RWPE2 (cell line): ENCODE data around the gene ACOXL.

Experiments used
- ATAC-seq: fragments of 200-7000 bp; cut with Tn5 transposase; 3 replicates; pipeline ENCODE4 v1.9.1; 2021; ENCODE audit warnings: low read depth
- DNase-seq: peaks from one replicate; pipeline ENCODE4 v3.0.0-alpha.2; 2020; ENCODE audit warnings: low spot score
- H3K27ac ChIP-seq: fragments of 450-650 bp; 2 replicates; pipeline ENCODE4 v1.5.1; 2017; ENCODE audit warnings: mild to moderate bottlenecking; ENCODE audit not compliant: poor library complexity, severe bottlenecking
- H3K27me3 ChIP-seq: fragments of 250-450 bp; sonication (Bioruptor Pico); 2 replicates; pipeline ENCODE4 v1.5.1; 2021; ENCODE audit warnings: mild to moderate bottlenecking, moderate library complexity; ENCODE audit not compliant: insufficient read depth, poor library complexity, severe bottlenecking
- H3K36me3 ChIP-seq: fragments of 250-450 bp; sonication (Bioruptor Pico); 2 replicates; pipeline ENCODE4 v1.5.1; 2020; ENCODE audit warnings: low read depth, mild to moderate bottlenecking, moderate library complexity
- H3K4me1 ChIP-seq: fragments of 250-450 bp; sonication (Bioruptor Pico); 2 replicates; pipeline ENCODE4 v1.5.1; 2021; ENCODE audit warnings: mild to moderate bottlenecking, moderate library complexity; ENCODE audit not compliant: insufficient read depth, poor library complexity, severe bottlenecking
- H3K4me3 ChIP-seq: fragments of 250-450 bp; sonication (Bioruptor Pico); 2 replicates; pipeline ENCODE4 v1.5.1; 2021; ENCODE audit warnings: mild to moderate bottlenecking, moderate library complexity; ENCODE audit not compliant: severe bottlenecking
- H3K9me3 ChIP-seq: fragments of 250-450 bp; sonication (Bioruptor Pico); 2 replicates; pipeline ENCODE4 v1.5.1; 2021; ENCODE audit warnings: mild to moderate bottlenecking, moderate library complexity; ENCODE audit not compliant: severe bottlenecking
- CTCF ChIP-seq: fragments of 450-650 bp; IDR thresholded peaks from one replicate; pipeline ENCODE4 v1.5.1; 2017; ENCODE audit warnings: mild to moderate bottlenecking, moderate library complexity; ENCODE audit not compliant: poor library complexity, severe bottlenecking

ACOXL gene

GRCh38 chr2:110828330-110828729, 96.0 kb downstream of the ACOXL start:
- no peaks in the 10 kb centered on the region for H3K36me3 ChIP-seq
- DNase-seq: no peak
- no peaks in the 10 kb centered on the region for H3K9me3 ChIP-seq
- peaks cover 5% of the 10 kb centered on the region for H3K27me3 ChIP-seq
- no peak for ATAC-seq
- no peaks in the 10 kb centered on the region for H3K4me1 ChIP-seq
- TF ChIP-seq CTCF: no peak
- H3K4me3 ChIP-seq: no peak overlapping the region
- H3K27ac ChIP-seq: no peak overlapping the region

GRCh38 chr2:110829413-110830146, 97.2 kb downstream of the ACOXL start:
- DNase-seq (no peak), ATAC-seq (no peak)
- H3K4me3 ChIP-seq: no peak overlapping the region
- no peak overlapping the region for H3K27ac ChIP-seq
- peaks cover 15% of the 10 kb centered on the region for H3K27me3 ChIP-seq
- H3K9me3 ChIP-seq: no peaks in the 10 kb centered on the region
- H3K4me1 ChIP-seq: no peaks in the 10 kb centered on the region
- TF ChIP-seq CTCF: no peak
- no peaks in the 10 kb centered on the region for H3K36me3 ChIP-seq

GRCh38 chr2:110832740-110833139, 100.4 kb downstream of the ACOXL start:
- no peak for DNase-seq
- Histone ChIP-seq H3K4me1 (no peaks in the 10 kb centered on the region), H3K27me3 (peaks cover 16% of the 10 kb centered on the region), H3K36me3 (no peaks in the 10 kb centered on the region), H3K9me3 (no peaks in the 10 kb centered on the region), H3K27ac (no peak overlapping the region), H3K4me3 (no peak overlapping the region)
- TF ChIP-seq CTCF: no peak
- ATAC-seq: no peak

- TF ChIP-seq CTCF: no peak
- Histone ChIP-seq H3K27me3 (peaks cover 16% of the 10 kb centered on the region), H3K4me1 (no peaks in the 10 kb centered on the region), H3K36me3 (no peaks in the 10 kb centered on the region), H3K4me3 (no peak overlapping the region), H3K9me3 (no peaks in the 10 kb centered on the region), H3K27ac (no peak overlapping the region)
- no peak for DNase-seq
- ATAC-seq: no peak
Observed at GRCh38 chr2:110834134-110834827, 101.9 kb downstream of the ACOXL start.

- DNase-seq (no peak), ATAC-seq (no peak)
- Histone ChIP-seq H3K4me3 (no peak overlapping the region), H3K4me1 (no peaks in the 10 kb centered on the region), H3K9me3 (no peaks in the 10 kb centered on the region), H3K27ac (no peak overlapping the region), H3K27me3 (peaks cover 10% of the 10 kb centered on the region), H3K36me3 (no peaks in the 10 kb centered on the region)
- no peak for TF ChIP-seq CTCF
Observed at GRCh38 chr2:110836671-110837070, 104.3 kb downstream of the ACOXL start.
